Breast epithelium (tissue), 3 donors: ENCODE measurements around the gene MINDY4B.

Experiments used
- CTCF ChIP-seq, 3 donors: fragments of 450-650 bp; IDR thresholded peaks; one replicate each; pipeline ENCODE4 v1.5.1; 2016 to 2017; ENCODE audit warnings: antibody characterized with exemption in 3 of 3, mild to moderate bottlenecking in 3 of 3, moderate library complexity in 3 of 3
- POLR2A ChIP-seq: fragments of 450-650 bp; IDR thresholded peaks from one replicate; pipeline ENCODE4 v1.6.1; 2016; ENCODE audit warnings: antibody characterized with exemption, mild to moderate bottlenecking, moderate library complexity
- POLR2AphosphoS5 ChIP-seq, 3 donors: sonication (generic); formaldehyde crosslinking; IDR thresholded peaks; one replicate each; pipeline ENCODE4 v1.6.1; 2017; ENCODE audit warnings: antibody characterized with exemption in 3 of 3

- TF ChIP-seq CTCF (IDR thresholded peaks at IDR 0.05) (no peak), POLR2A (no peak), POLR2AphosphoS5 (IDR thresholded peaks at IDR 0.05) (no peak)
Observed at GRCh38 chr3:150823277-150823676, 82.0 kb downstream of the MINDY4B start.
